HG03432 (cell line): ENCODE data around the gene PHF1.
"Not testable (repeated sequence)": the region's sequence is repeated elsewhere in the genome, so short reads cannot be mapped to it uniquely, and the experiment has no call there.

ENCODE experiments used
- ATAC-seq: cut with Tn5 transposase; IDR thresholded peaks from one replicate; pipeline ENCODE4 v1.9.1; 2021; ENCODE audit warnings: mild to moderate bottlenecking, moderate library complexity; ENCODE audit not compliant: unreplicated experiment

Gene PHF1

GRCh38 chr6:33391278-33391921 lies 19.4 kb upstream of the PHF1 start, which contains the start of gene KIFC1:
KIFC1 (plus strand) TSS chr6:33391823; CDS start chr6:33391986, 163 bp downstream.
- peak; percentile 89 for ATAC-seq

- ATAC-seq = peak; percentile 18
Observed at GRCh38 chr6:33391922-33392594, 18.8 kb upstream of the PHF1 start.

DNA sequence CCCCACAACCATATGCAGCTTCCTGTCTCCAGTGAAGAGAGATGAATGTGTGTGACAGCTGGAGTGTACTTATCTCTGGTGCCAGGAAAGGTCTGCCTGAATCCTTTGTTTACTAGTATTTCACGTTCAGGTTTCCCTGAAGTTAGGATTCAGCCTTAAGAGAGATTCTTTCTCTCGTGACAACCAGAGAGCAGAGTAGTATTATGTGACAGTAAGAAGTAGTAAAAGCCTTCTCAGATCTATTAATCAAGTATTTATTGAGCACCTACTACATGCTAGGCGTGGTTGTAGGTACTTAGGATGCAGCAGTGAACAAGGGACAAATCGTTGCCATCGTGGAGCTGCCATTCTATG lies 18.2 kb upstream of the PHF1 start:
- ATAC-seq = no peak

DNA sequence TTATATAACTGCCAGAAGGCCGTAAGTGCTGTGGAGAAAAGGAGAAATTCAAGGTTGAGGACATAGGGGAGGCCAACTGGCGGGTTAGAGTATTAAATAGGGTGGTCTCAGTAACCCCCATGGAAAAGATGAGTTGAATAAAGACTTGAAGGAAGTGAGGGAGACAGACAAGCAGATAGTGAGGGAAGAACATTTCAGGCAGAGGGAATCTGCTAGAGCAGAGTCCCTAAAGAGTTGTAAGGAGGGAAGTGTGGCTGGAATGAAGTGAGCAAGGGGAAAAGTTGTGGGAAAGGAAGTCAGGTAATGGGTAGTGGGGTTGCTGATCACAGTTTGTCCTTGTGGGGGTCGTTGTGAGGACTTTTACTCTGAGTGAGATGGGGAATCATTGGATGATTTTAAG lies 17.8 kb upstream of the PHF1 start:
- ATAC-seq = no peak

GRCh38 chr6:33397541-33397940 lies 13.3 kb upstream of the PHF1 start:
- no peak for ATAC-seq

DNA sequence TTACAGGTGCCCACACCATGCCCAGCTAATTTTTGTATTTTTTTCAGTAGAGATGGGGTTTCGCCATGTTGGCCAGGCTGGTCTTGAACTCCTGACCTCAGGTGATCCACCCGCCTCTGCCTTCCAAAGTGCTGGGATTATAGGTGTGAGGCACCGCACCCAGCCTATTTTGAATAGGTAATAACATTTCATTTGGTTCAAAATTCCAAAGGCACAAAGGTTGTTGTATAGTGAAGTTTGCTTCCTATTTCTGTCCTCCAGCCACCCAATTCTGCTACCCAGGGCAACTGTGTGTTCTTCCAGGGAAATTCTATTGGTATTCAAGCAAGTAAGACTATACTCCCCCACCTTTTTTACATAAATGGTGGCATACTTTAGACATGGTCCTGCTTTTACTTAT lies 12.2 kb upstream of the PHF1 start:
- ATAC-seq = not testable (repeated sequence)

- ATAC-seq = not testable (repeated sequence)
Observed at GRCh38 chr6:33399881-33400280, 10.9 kb upstream of the PHF1 start.

GRCh38 chr6:33404884-33405283 lies 5.9 kb upstream of the PHF1 start:
- no peak for ATAC-seq

DNA sequence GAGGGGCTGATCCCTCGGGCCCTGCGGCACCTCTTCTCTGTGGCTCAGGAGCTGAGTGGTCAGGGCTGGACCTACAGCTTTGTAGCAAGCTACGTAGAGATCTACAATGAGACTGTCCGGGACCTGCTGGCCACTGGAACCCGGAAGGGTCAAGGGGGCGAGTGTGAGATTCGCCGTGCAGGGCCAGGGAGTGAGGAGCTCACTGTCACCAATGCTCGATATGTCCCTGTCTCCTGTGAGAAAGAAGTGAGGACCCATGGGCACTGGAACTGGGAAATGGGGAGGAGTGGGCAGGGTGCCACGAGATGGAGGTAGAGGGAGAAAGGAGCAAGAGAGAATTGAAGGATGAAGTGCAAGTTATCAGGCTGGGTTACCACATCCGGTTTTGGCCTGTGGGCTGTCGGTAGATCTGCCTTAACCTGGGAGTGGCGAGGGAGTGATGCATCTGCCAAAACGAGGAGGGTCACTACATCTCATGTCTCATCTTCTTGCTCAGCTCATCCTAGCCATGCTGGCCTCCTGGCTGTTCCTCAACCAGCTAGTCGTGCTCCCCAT lies 5.4 kb upstream of the PHF1 start:
- no peak for ATAC-seq

DNA sequence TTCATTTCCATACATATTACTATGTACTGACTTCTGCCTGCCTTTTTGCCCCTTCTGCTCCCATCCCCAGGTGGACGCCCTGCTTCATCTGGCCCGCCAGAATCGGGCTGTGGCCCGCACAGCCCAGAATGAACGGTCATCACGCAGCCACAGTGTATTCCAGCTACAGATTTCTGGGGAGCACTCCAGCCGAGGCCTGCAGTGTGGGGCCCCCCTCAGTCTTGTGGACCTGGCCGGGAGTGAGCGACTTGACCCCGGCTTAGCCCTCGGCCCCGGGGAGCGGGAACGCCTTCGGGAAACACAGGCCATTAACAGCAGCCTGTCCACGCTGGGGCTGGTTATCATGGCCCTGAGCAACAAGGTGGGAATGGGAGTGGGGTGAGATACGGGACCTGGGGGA lies 4.7 kb upstream of the PHF1 start:
- ATAC-seq = no peak

GRCh38 chr6:33407132-33407718 lies 3.6 kb upstream of the PHF1 start:
- no peak for ATAC-seq

DNA sequence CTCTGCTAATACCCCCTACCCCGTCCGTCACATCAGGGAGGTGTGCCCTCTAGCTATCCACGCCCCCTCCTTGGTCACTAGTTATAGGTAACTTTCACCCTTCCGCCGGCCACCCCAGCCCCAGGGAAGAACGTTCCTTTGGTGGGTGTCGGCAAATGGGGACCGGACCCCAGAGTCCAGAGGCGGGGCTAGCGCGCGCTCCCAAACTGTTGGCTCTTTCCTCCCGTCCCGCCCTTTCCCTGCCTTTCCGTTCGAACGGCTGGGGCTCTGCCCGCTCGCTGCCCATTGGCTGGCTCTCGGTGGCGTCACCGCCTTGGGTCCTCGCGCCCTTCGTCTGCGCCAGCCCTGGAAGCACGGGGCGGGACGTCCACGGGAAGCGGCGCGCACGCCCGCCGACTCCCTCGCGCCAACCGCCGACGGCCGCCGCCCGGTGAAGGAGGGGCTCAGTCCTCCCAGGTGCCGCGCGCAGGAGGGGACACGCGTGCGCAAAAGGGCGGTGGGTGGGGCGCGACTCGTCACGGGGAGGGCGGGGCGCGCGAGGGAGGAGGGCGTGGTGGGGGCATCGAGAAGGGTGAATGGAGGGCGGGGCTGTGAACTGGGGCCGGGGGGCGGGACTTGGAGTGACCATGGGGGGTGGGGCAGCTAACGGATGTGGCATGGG lies 634 bp upstream of the PHF1 start:
- ATAC-seq = peak; percentile 84

GRCh38 chr6:33411632-33412005 lies 805 bp downstream of the PHF1 start:
- no peak for ATAC-seq

GRCh38 chr6:33412140-33413009 lies 1.6 kb downstream of the PHF1 start:
- ATAC-seq = no peak

GRCh38 chr6:33413241-33414120 lies 2.7 kb downstream of the PHF1 start:
- no peak for ATAC-seq

DNA sequence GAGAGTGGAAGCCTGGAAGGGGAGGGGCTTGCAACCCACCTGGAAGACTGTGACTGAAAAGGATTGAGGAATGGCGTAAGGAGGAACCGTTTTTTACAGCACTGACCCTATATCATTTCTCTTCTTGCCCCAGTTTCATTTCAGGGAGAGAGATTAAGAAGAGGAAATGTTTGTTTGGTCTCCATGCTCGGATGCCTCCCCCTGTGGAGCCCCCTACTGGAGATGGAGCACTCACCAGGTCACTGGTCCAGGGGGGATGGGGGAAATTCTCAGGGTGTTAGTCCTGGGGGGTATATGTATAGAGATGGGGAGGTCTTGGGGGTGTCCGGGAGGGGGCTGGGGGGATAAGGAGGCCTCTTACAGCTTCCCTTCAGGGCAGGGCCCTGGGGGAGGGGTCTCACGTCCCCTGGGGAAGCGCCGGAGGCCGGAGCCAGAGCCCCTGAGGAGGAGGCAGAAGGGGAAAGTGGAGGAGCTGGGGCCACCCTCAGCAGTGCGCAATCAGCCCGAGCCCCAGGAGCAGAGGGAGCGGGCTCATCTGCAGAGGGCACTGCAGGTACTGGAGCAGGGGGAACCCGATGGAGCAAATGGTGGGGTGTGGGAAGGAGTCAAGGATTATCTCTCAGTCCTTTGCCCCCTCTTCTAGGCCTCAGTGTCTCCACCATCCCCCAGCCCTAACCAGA lies 3.9 kb downstream of the PHF1 start:
- ATAC-seq = no peak

GRCh38 chr6:33415831-33416230 lies 5.0 kb downstream of the PHF1 start:
- no peak for ATAC-seq

DNA sequence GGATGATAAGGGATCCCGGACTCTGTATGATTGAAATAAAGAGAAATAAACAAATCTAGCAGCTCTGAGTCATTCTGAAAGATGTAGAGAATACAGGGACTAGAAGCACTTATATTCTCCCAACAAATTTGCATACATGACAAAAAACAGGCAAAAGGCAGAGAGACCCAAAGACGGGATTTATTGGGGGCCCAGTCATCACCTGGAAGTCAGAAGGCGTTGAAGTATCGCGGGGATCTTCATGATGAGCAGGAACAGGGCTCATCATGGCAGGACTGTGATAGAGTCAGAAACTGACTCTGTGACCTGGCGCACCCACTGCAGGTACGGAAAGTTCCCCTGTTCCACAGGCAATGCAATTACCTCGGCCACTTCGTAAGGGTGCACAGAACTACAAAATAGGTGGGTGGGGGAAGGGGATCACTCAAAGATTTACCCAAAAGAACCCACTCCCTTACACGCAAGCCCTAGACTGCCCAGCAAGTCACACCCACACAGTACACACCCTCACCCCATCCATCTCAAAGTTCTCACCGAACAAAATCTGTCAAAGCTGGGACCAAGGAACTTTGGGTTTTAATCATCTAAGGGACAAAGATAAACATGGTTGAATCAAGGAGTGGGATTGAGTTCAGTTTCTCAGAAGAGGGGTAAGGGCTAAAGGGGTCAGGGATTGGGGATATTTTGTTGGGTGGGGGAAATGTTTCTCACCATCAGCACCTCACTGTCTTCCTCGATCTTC lies 5.7 kb downstream of the PHF1 start:
- ATAC-seq = no peak
